GM19452 (cell line): Measurements from ENCODE around the gene LSM14B.
"Not testable (repeated sequence)": the region's sequence is repeated elsewhere in the genome, so short reads cannot be mapped to it uniquely, and the experiment has no call there.

Experiments
- ATAC-seq: cut with Tn5 transposase; IDR thresholded peaks from one replicate; pipeline ENCODE4 v1.9.1; 2021; ENCODE audit not compliant: unreplicated experiment

LSM14B gene

DNA sequence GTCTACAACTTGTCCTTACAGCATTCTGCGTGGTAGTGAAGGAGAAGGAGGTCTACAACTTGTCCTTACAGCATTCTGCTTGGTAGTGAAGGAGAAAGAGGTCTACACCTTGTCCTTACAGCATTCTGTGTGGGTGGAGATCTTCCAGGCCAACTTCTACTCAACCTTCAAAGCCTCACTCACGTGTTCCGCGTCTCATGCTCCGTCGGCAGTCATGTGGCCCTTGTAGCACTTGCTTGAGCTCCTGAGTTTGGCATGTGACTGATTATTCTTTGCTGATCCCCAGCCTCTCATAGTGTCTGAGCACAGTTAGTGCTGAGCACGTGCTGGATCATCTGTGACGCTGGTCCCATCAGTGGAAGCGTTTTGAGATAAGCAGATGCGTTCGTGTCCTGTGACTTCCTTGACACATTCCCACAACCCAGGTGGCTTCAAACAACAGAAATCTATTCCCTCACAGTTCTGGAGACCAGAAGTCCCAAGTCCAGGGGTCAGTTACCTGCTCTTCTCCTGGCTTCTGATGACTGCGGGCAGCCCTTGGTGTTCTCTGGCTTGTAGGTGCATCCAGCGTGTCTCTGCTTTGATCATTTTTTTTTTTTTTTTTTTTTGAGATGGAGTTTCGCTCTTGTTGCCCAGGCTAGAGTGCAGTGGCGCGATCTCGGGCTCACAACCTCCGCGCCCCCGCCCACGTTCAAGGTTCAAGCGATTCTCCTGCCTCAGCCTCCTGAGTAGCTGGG lies 23.9 kb downstream of the LSM14B start:
- ATAC-seq: no peak

GRCh38 chr20:62147125-62147524 lies 24.9 kb downstream of the LSM14B start:
- ATAC-seq: no peak

DNA sequence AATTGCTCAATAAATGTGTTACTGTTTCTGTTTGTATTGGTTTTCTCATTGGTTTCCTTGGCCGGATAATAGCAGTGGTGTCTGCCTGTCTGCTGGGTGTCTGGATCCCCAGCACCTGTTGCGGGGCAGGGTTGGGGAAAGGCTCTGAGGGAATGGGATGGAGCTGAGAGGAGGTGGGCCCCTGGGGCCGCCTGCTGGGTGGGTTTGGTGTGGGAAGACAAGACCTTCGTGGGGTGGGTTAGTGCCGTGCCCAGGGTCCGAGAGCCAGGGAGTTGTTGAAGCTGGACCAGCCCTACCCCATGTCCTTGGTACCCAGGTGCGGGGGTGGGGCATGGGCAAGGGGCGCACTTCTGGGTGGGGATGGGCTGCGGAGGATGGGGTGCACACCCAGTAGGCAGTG lies 25.3 kb downstream of the LSM14B start:
- ATAC-seq: no peak

DNA sequence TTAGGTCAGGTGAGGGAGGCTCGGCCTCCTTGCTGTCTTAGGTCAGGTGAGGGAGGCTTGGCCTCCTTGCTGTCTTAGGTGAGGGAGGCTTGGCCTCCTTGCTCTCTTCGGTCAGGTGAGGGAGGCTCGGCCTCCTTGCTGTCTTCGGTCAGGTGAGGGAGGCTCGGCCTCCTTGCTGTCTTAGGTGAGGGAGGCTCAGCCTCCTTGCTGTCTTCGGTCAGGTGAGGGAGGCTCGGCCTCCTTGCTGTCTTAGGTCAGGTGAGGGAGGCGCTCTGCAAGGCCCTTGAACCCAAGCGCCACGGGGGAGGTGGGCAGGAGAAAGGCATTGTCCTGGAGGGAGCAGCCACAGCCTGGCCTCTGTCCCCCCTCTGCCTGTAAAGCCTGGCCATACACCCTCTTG lies 26.1 kb downstream of the LSM14B start:
- ATAC-seq: not testable (repeated sequence)

DNA sequence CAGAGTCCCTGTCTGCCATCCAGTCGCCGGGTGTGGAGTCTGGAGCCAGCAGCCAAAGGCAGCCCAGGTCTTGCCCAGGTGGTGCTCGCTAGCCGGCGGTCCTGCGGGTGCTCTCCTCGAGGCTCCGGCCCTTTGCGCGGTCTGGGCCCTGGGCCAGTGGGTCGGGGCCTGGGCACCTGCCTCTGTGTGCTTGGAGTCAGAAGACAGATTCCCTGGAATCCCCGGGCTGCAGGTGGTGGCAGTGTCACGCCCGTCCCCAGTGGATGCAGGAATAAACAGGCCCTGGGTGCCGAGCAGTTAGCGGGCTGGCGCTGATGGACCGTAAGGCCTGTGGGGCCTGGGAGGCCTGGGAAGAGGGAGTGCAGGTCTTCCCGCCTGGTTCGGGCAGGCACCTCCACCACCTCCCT lies 26.6 kb downstream of the LSM14B start:
- ATAC-seq: no peak

DNA sequence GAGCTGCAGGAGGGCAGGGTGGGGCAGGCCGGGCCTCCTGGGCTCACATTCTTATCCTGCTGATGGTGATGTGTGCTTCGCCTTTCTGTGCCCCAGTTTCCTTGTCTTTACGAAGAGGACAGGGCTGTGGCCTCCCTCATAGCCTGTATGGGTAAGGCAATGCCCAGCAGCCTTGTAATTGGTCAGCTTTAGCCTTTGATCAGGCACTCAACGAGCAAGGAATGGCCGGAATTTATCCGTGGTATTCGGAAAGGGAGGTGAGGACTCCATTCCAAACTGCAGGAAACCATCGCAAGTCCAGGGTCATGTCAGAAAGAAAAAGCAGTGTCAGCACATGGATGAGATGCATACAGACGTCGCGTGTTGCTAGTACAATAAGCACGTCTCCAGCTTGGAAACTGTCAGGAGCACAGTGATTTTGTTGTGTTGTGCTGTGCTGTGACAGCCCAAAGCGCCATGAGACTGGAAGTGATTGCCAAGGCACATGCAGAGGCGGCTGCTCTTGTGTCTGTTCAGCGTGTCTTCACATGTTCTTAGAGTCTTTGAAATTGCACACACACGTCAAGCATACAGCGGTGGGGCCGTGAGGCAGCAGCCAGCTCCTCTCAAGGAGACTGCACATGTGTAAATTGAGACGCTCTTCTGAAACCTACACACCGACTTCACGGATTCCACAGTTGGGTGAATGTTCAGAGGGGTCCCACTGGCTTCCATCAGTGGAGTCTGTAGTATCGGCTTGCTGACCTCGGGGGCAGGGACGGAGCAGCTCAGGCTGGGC lies 27.4 kb downstream of the LSM14B start:
- ATAC-seq: no peak

DNA sequence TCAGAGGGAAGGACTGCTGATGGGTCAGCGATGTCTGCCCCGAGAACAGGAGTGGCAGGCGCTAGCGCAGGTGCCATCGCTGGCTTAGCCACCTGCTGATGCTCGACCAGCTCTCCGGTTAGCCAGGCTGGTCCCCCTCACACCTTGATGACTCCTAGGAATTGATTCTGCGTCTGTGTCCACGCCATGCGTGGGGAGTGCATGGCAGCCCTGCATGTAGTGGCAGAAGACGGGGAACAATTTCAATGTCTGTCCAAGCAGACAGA lies 28.0 kb downstream of the LSM14B start:
- ATAC-seq: no peak

- no peak for ATAC-seq
These were observed 28.9 kb downstream of the LSM14B start for GRCh38 chr20:62151225-62151624.

DNA sequence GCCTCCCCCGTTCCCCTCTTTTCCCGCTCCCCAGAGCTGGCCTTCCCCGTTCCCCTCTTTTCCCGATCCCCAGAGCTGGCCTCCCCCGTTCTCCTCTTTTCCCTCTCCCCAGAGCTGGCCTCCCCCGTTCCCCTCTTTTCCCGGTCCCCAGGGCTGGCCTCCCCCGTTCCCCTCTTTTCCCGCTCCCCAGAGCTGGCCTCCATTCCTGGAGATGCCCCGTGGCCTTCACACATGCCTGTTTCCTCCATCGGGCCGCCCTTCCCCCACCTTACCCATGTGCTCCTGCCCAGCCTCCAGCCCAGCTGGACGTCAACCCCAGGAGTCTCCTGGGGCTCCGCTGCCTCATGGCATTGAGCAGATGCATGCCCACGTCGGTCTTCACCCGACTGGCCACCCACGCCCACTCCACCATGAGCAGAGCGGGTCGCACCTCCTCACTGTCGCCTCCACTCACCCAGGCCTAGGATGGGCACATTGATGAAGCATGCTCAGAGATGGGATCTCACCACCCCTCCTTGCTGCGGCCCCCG lies 29.6 kb downstream of the LSM14B start:
- no peak for ATAC-seq

GRCh38 chr20:62155428-62156253 lies 33.4 kb downstream of the LSM14B start:
- ATAC-seq: no peak

DNA sequence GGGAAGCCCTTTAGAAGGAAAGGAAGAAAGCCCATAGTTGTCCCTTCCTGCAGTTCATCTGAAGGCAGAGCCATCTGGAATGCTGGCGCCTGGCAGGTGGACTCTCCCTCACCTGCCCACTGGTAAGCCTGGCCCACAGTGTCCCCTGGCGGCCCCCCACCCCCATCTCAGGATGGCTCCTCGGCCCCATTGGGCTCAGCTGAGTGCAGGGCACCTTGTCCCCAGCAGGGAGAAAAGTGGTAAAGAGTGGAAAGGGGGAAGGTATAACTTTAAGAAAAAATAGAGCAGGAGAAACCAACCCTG lies 33.9 kb downstream of the LSM14B start:
- no peak for ATAC-seq

GRCh38 chr20:62156592-62157386 lies 34.5 kb downstream of the LSM14B start:
- ATAC-seq: peak; percentile 64

- ATAC-seq: no peak
These were observed 35.3 kb downstream of the LSM14B start for GRCh38 chr20:62157387-62158087.

DNA sequence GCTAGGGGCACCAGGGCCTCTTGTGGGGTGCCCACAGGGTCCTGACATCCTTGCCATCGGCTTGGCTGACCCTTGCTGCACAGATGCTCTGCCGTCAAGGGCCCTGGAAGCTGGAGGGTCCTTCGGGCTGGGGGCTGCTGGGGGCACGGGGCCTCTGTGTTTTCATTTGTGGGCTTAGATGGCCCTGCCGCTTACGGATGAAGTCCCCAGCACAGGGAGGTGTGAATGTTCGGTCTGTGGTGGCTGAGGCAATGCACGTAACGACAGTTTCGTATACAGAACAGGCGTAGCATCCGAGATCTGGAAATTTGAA lies 35.8 kb downstream of the LSM14B start:
- no peak for ATAC-seq

DNA sequence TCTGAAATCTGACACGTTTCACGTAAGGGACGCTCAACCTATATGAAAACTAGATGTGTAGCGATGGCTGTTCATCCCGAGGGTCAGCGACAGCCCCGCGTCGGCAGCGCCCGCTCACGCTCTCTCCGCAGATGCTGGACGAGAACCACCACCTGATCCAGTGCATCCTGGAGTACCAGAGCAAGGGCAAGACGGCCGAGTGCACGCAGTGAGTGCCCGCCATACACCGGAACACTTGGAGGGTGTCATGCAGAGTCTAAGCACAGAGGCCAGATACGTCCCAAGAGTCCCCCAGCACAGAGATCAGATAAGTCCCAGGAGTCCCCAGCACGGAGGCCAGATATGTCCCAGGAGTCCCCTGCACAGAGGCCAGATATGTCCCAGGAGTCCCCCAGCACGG lies 36.3 kb downstream of the LSM14B start:
- no peak for ATAC-seq

DNA sequence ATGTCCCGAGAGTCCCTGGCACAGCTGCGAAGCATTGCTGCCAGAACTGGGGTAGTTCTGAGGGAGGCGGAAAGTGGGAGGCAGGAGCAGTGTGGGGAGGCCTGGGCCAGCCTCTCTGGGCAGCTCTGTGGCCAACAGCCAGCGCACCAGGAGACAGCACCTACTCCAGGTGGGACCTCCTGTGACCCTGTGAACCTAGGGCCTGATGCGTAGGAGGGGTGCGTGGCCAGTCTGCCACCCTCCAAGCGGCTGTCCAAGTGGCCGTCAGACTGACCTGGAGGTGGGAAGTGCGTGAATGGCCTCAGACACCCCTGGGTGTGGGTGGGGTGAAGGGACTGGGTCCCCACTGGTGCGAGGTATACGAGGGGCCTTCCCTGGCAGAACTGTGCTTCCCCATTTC lies 36.8 kb downstream of the LSM14B start:
- no peak for ATAC-seq

GRCh38 chr20:62159839-62160238 lies 37.6 kb downstream of the LSM14B start:
- ATAC-seq: no peak

DNA sequence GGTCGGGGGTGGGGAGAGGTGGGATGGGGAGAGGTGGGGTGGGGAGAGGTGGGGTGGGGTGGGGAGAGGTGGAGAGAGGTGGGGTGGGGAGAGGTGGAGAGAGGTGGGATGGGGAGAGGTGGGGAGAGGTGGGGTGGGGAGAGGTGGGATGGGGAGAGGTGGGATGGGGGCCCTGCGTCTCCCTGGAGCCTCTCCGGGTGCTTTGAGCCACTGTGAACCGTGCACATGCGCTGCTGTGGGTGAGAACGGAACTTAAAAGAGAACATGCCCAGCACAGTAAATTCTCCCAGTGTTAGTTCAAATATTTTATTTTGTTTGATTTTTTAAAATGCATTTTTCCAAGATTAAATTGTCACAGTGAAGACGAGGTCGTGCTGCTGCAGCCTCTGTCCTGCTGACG lies 38.0 kb downstream of the LSM14B start:
- ATAC-seq: no peak

- ATAC-seq: no peak
These were observed 38.6 kb downstream of the LSM14B start for GRCh38 chr20:62160876-62161275.

DNA sequence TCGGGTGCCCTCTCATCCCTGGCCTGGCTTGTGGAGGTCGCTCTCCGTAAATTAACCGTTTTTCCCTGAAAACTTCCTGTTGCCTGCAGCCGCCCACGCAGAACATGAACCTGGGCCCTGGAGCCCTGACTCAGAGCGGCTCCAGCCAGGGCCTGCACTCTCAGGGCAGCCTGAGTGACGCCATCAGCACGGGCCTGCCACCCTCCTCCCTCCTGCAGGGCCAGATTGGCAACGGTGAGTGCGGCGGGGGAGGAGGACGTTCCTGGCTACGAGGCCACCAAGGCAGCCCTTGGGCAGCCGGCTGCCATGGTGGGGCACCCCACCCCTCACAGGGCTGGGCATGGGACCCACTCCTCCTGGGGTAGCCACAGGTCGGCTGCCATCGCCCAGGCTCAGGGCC lies 39.1 kb downstream of the LSM14B start:
- no peak for ATAC-seq
